ENCODE data around the gene MBD4.
"Not testable (repeated sequence)": the region's sequence is repeated elsewhere in the genome, so short reads cannot be mapped to it uniquely, and the experiment has no call there.

Gene MBD4

DNA sequence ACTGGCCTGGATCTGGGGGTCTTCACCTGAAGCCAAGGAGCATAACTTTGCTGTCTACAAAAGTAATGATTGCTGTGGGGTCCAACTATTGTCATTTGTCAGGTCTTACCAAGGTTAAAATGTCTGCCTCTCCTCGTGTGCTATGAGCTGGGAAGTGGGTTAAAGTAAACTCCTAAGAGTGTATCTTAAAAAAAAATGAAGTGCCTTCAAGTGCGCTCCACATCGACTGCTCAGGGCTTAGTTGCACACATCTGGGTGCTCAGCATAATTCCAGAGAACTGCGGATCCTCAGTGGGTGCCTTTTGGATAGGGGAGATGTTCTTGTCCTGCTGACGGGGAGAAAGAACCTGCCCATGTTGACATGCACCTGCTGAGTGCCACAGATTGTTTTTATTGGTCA, 52.3 kb downstream of the MBD4 start:
- Histone ChIP-seq H3K79me2 (ENCODE audit: insufficient read depth, low read length) (no peaks in the 10 kb centered on the region), H4K20me1 (ENCODE audit: insufficient read depth, low read length) (no peaks in the 10 kb centered on the region), H3K4me1 (ENCODE audit: insufficient read depth, low read length, severe bottlenecking) (peaks cover 4% of the 10 kb centered on the region), H3K4me3 (ENCODE audit: low read depth, low read length, poor library complexity, severe bottlenecking) (no peak overlapping the region), H3K9ac (ENCODE audit: low read length) (no peak overlapping the region), H3K9me2 (ENCODE audit: low read depth, low read length) (no peaks in the 10 kb centered on the region), H3K27me3 (ENCODE audit: insufficient read depth, low read length) (peaks cover 5% of the 10 kb centered on the region; the same call in 1 of the 2 replicates), H2AFZ (ENCODE audit: low read length) (no peak overlapping the region), H3K27ac (ENCODE audit: low read depth, low read length, poor library complexity, severe bottlenecking) (no peak overlapping the region), H3K4me2 (ENCODE audit: low read length) (no peak overlapping the region), H3K36me3 (ENCODE audit: insufficient read depth, low read length) (peaks cover 54% of the 10 kb centered on the region), H3F3A (ENCODE audit: insufficient read depth, low read length) (no peaks in the 10 kb centered on the region), H3K9me3 (ENCODE audit: low read length) (no peaks in the 10 kb centered on the region)
- no peak for TF ChIP-seq EZH2 (IDR thresholded peaks at IDR 0.05; ENCODE audit: borderline replicate concordance, low read length)
- TF ChIP-seq, protein P1, sequence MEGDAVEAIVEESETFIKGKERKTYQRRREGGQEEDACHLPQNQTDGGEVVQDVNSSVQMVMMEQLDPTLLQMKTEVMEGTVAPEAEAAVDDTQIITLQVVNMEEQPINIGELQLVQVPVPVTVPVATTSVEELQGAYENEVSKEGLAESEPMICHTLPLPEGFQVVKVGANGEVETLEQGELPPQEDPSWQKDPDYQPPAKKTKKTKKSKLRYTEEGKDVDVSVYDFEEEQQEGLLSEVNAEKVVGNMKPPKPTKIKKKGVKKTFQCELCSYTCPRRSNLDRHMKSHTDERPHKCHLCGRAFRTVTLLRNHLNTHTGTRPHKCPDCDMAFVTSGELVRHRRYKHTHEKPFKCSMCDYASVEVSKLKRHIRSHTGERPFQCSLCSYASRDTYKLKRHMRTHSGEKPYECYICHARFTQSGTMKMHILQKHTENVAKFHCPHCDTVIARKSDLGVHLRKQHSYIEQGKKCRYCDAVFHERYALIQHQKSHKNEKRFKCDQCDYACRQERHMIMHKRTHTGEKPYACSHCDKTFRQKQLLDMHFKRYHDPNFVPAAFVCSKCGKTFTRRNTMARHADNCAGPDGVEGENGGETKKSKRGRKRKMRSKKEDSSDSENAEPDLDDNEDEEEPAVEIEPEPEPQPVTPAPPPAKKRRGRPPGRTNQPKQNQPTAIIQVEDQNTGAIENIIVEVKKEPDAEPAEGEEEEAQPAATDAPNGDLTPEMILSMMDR (IDR thresholded peaks at IDR 0.05; ENCODE audit: low read length) = no peak

DNA sequence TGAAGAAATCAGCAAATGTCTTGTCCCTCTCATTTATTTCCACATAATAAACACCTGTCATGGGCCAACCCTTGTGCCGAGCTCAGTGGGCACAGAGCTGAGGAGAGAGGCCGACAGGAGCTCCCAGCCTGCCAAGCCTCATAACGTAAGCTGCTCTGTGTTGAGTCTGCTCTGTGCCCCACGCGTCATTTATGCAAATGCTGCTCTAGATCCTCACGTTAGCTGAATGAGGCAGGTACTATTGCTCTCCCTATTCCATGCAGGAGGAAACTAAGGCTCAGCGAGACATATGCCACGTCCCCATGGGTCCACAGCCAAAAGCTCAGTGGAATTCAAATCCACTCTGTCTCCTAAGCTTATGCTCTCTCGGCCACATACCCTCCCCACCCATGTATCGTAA, 52.8 kb downstream of the MBD4 start:
- H3K9me2 ChIP-seq (ENCODE audit: low read depth, low read length) = no peaks in the 10 kb centered on the region
- no peak overlapping the region for H3K4me2 ChIP-seq (ENCODE audit: low read length)
- H4K20me1 ChIP-seq (ENCODE audit: insufficient read depth, low read length) = no peaks in the 10 kb centered on the region
- TF ChIP-seq EZH2 (IDR thresholded peaks at IDR 0.05; ENCODE audit: borderline replicate concordance, low read length) = no peak
- TF ChIP-seq, protein P1 (IDR thresholded peaks at IDR 0.05; ENCODE audit: low read length) = no peak
- peaks cover 4% of the 10 kb centered on the region for H3K4me1 ChIP-seq (ENCODE audit: insufficient read depth, low read length, severe bottlenecking)
- peaks cover 49% of the 10 kb centered on the region for H3K36me3 ChIP-seq (ENCODE audit: insufficient read depth, low read length)
- H3K27ac ChIP-seq (ENCODE audit: low read depth, low read length, poor library complexity, severe bottlenecking) = no peak overlapping the region
- H3K9ac ChIP-seq (ENCODE audit: low read length) = no peak overlapping the region
- no peaks in the 10 kb centered on the region for H3K9me3 ChIP-seq (ENCODE audit: low read length)
- peaks cover 5% of the 10 kb centered on the region; the same call in 1 of the 2 replicates for H3K27me3 ChIP-seq (ENCODE audit: insufficient read depth, low read length)
- H2AFZ ChIP-seq (ENCODE audit: low read length) = no peak overlapping the region
- H3K4me3 ChIP-seq (ENCODE audit: low read depth, low read length, poor library complexity, severe bottlenecking) = no peak overlapping the region
- no peaks in the 10 kb centered on the region for H3F3A ChIP-seq (ENCODE audit: insufficient read depth, low read length)
- no peaks in the 10 kb centered on the region for H3K79me2 ChIP-seq (ENCODE audit: insufficient read depth, low read length)

DNA sequence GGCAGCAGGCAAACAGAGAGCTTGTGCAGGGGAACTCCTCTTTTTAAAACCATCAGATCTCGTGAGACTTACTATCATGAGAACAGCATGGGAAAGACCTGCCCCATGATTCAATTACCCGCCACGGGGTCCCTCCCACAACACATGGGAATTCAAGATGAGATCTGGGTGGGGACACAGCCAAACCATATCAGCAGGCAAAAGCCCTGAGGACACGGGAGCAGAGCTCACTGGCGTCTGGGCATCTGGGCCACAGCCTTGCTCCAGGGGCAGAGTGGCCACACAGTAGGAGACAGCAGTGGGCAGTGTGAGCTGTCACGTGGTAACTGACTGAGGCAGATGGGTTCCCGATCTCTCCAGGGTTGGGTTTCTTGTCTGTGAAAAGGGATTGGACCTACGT, 54.2 kb downstream of the MBD4 start:
- not testable (repeated sequence) for H2AFZ ChIP-seq (ENCODE audit: low read length); H3F3A ChIP-seq (ENCODE audit: insufficient read depth, low read length); H3K4me1 ChIP-seq (ENCODE audit: insufficient read depth, low read length, severe bottlenecking); H3K9ac ChIP-seq (ENCODE audit: low read length); H4K20me1 ChIP-seq (ENCODE audit: insufficient read depth, low read length); H3K4me3 ChIP-seq (ENCODE audit: low read depth, low read length, poor library complexity, severe bottlenecking); H3K4me2 ChIP-seq (ENCODE audit: low read length); H3K9me3 ChIP-seq (ENCODE audit: low read length); H3K27me3 ChIP-seq (ENCODE audit: insufficient read depth, low read length); H3K9me2 ChIP-seq (ENCODE audit: low read depth, low read length); H3K79me2 ChIP-seq (ENCODE audit: insufficient read depth, low read length); H3K27ac ChIP-seq (ENCODE audit: low read depth, low read length, poor library complexity, severe bottlenecking)
- H3K36me3 ChIP-seq (ENCODE audit: insufficient read depth, low read length) = peaks cover 36% of the 10 kb centered on the region

DNA sequence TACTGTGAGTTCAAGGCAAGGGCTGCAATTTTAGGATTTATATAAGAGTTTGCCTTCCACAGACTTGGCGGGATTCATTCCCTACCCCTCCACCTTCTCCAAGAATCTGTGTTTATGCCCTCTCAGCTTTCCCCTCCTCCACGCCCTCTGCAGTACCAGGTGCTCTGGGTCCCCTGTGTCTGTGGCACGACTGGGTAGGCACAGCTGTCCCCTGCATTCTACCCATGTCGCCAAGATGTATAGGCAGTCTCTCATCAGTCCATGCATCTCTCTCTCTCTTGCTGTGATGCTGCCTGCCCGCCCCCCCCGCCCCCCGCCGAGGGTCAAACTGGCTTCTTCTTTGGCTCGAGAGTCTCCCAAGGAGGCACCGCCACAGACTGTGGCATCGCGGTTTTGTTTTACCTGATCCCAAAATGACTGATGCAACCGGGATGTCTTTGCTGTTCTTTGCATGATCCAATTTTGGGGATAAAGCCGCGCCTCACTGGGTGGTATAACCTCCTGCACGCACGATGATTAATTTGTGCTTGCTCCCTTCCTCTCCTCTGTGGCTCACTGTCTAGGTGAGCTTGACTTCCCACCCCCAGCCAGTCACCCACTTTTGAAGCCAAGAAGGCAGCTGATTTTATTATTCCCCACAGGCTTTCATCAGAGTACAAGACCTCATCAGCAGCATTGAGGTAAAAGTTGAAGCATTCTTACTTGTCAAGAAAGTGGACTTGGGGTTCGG, 55.0 kb downstream of the MBD4 start:
- Histone ChIP-seq H4K20me1 (ENCODE audit: insufficient read depth, low read length) (no peaks in the 10 kb centered on the region), H3K9me2 (ENCODE audit: low read depth, low read length) (no peaks in the 10 kb centered on the region), H3K9ac (ENCODE audit: low read length) (no peak overlapping the region), H3K4me1 (ENCODE audit: insufficient read depth, low read length, severe bottlenecking) (peaks cover 4% of the 10 kb centered on the region), H3K4me3 (ENCODE audit: low read depth, low read length, poor library complexity, severe bottlenecking) (no peak overlapping the region), H2AFZ (ENCODE audit: low read length) (no peak overlapping the region), H3K4me2 (ENCODE audit: low read length) (no peak overlapping the region), H3F3A (ENCODE audit: insufficient read depth, low read length) (no peaks in the 10 kb centered on the region), H3K79me2 (ENCODE audit: insufficient read depth, low read length) (no peaks in the 10 kb centered on the region), H3K36me3 (ENCODE audit: insufficient read depth, low read length) (peaks cover 33% of the 10 kb centered on the region), H3K27me3 (ENCODE audit: insufficient read depth, low read length) (peaks cover 8% of the 10 kb centered on the region; the same call in 1 of the 2 replicates), H3K27ac (ENCODE audit: low read depth, low read length, poor library complexity, severe bottlenecking) (no peak overlapping the region), H3K9me3 (ENCODE audit: low read length) (peaks cover 6% of the 10 kb centered on the region; the same call in 1 of the 2 replicates)
- TF ChIP-seq EZH2 (IDR thresholded peaks at IDR 0.05; ENCODE audit: borderline replicate concordance, low read length) = no peak
- TF ChIP-seq, protein P1 (IDR thresholded peaks at IDR 0.05; ENCODE audit: low read length) = no peak

DNA sequence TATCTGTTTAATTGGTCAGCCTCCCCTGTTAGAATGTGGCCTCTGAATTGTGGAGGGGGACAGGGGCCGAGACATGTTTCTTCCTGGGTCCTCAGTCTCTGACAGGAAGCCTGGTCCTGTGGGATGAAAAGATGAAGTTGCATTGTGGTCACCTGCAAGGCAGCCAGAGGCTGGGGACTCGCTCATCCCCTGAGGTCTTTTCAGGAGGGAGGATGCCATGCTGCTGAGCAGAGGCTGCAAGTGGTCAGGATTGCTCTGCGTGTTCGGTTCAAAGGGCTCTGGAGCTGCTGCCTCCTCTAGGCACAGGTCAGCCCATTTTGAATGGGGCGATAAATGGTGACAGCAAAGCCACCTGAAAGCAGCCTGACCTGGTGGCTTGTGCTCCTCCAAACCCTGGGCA, 55.6 kb downstream of the MBD4 start:
- H3F3A ChIP-seq (ENCODE audit: insufficient read depth, low read length); H3K9ac ChIP-seq (ENCODE audit: low read length); H3K27me3 ChIP-seq (ENCODE audit: insufficient read depth, low read length); H3K4me3 ChIP-seq (ENCODE audit: low read depth, low read length, poor library complexity, severe bottlenecking); H3K4me2 ChIP-seq (ENCODE audit: low read length); H2AFZ ChIP-seq (ENCODE audit: low read length); H3K9me2 ChIP-seq (ENCODE audit: low read depth, low read length); H3K9me3 ChIP-seq (ENCODE audit: low read length); H3K4me1 ChIP-seq (ENCODE audit: insufficient read depth, low read length, severe bottlenecking); H3K27ac ChIP-seq (ENCODE audit: low read depth, low read length, poor library complexity, severe bottlenecking); H3K79me2 ChIP-seq (ENCODE audit: insufficient read depth, low read length); H4K20me1 ChIP-seq (ENCODE audit: insufficient read depth, low read length): not testable (repeated sequence)
- peaks cover 26% of the 10 kb centered on the region for H3K36me3 ChIP-seq (ENCODE audit: insufficient read depth, low read length)
